Endothelial cell of umbilical vein (primary cell): ENCODE data around the gene ZNF43. TPM values are rescaled to one million over a fixed set of nuclear protein-coding genes. Genes with fewer than 3 reads are reported as not detected.

Experiments used
- BruUV-seq: library from RNA; stranded (reverse); fragments of 400-500 nt; replicated peaks from 2 replicates; lab custom pipeline; 2021; lab: Mats Ljungman, UMichigan
- CTCF ChIA-PET: fragments of 300-600, 350-600 bp; sonication (Branson Sonifier 250); formaldehyde crosslinking; loops from one replicate; lab custom pipeline; 2021; ENCODE audit warnings: antibody characterized with exemption, inconsistent platforms; lab: Charles Lee
- POLR2A ChIA-PET: fragments of 300-600, 350-600 bp; sonication (Branson Sonifier 250); formaldehyde crosslinking; loops from one replicate; lab custom pipeline; 2021; ENCODE audit warnings: antibody characterized with exemption, inconsistent platforms; lab: Charles Lee
- DNase-seq: peaks from one replicate; pipeline ENCODE4 v3.0.0-alpha.2; 2011; ENCODE audit warnings: low read depth, low spot score
- FAIRE-seq: peaks from 2 replicates; lab custom pipeline; 2011; peaks lifted over from hg19 to GRCh38; lab: Jason Lieb, UNC
- H2AFZ ChIP-seq: 2 replicates; pipeline ENCODE4 v1.6.0; 2012; ENCODE audit warnings: low read depth, low read length, control low read depth, inconsistent platforms
- H3K27ac ChIP-seq: 2 replicates; pipeline ENCODE4 v1.5.1; 2011; ENCODE audit warnings: low read depth, mild to moderate bottlenecking, control low read depth, low read length, moderate library complexity; ENCODE audit not compliant: insufficient read depth
- H3K27me3 ChIP-seq, 2 experiments: 2 replicates each; pipeline versions ENCODE4 v1.6.0 to v1.6.1; 2011; ENCODE audit warnings: low read length in 2 of 2, mixed read lengths in 1 of 2; ENCODE audit not compliant: control insufficient read depth in 2 of 2, insufficient read depth in 2 of 2
- H3K36me3 ChIP-seq, 2 experiments: 2 replicates in 1 of 2; 3 replicates in 1 of 2; pipeline ENCODE4 v1.5.1; 2011; ENCODE audit warnings: low read length in 2 of 2, mild to moderate bottlenecking in 1 of 2, moderate library complexity in 1 of 2; ENCODE audit not compliant: control insufficient read depth in 2 of 2, insufficient read depth in 2 of 2; ENCODE audit errors: extremely low read depth in 1 of 2
- H3K4me1 ChIP-seq: 3 replicates; pipeline ENCODE4 v1.5.1; 2011; ENCODE audit warnings: mild to moderate bottlenecking, low read length; ENCODE audit not compliant: control insufficient read depth, insufficient read depth; ENCODE audit errors: extremely low read depth
- H3K4me2 ChIP-seq: 2 replicates; pipeline ENCODE4 v1.6.1; 2011; ENCODE audit warnings: low read length, control low read depth, mixed read lengths; ENCODE audit not compliant: insufficient read depth
- H3K4me3 ChIP-seq, 3 experiments: fragments of 200-600 bp in 1 of 3; sonication (generic), shearing (Covaris generic) in 1 of 3; replicated peaks in 1 of 3; 2 replicates each; pipeline ENCODE4 v1.5.1; 2011 to 2016; ENCODE audit warnings: control low read depth in 3 of 3, low read length in 3 of 3, mild to moderate bottlenecking in 2 of 3, inconsistent platforms in 1 of 3, low read depth in 1 of 3, moderate library complexity in 1 of 3; ENCODE audit not compliant: insufficient read depth in 1 of 3
- H3K79me2 ChIP-seq: 2 replicates; pipeline ENCODE4 v1.6.0; 2012; ENCODE audit warnings: low read length, inconsistent platforms; ENCODE audit not compliant: control insufficient read depth, insufficient read depth
- H3K9ac ChIP-seq: replicated peaks from 2 replicates; pipeline ENCODE3; 2011; ENCODE audit warnings: low read length, control low read depth; ENCODE audit not compliant: insufficient read depth; ENCODE audit errors: extremely low read depth
- H3K9me1 ChIP-seq: replicated peaks from 3 replicates; pipeline ENCODE4 v1.6.0; 2011; ENCODE audit warnings: mild to moderate bottlenecking, low read length; ENCODE audit not compliant: control insufficient read depth, insufficient read depth; ENCODE audit errors: extremely low read depth
- H3K9me3 ChIP-seq: replicated peaks from 2 replicates; pipeline ENCODE4 v1.5.1; 2012; ENCODE audit warnings: low read length, inconsistent platforms; ENCODE audit not compliant: control insufficient read depth, insufficient read depth
- H4K20me1 ChIP-seq: replicated peaks from 2 replicates; pipeline ENCODE3; 2011; ENCODE audit warnings: mild to moderate bottlenecking, low read length; ENCODE audit not compliant: control insufficient read depth, insufficient read depth; ENCODE audit errors: extremely low read depth
- CTCF ChIP-seq, 2 donors: IDR thresholded peaks; 1 replicate in 1 of 2; 2 replicates in 1 of 2; pipeline ENCODE4 v1.5.1; 2011; ENCODE audit warnings: low read length in 2 of 2, mild to moderate bottlenecking in 2 of 2, moderate library complexity in 2 of 2, control low read depth in 1 of 2, inconsistent platforms in 1 of 2, low read depth in 1 of 2; ENCODE audit not compliant: insufficient read depth in 1 of 2; ENCODE audit errors: extremely low read depth in 1 of 2
- EZH2 ChIP-seq: IDR thresholded peaks from 2 replicates; pipeline ENCODE4 v1.6.1; 2012; ENCODE audit warnings: borderline replicate concordance, low read depth, mild to moderate bottlenecking, moderate library complexity, low read length, inconsistent platforms; ENCODE audit not compliant: severe bottlenecking
- FOS ChIP-seq: IDR thresholded peaks from 2 replicates; pipeline ENCODE4 v1.6.1; 2011; ENCODE audit warnings: mild to moderate bottlenecking, low read length, moderate library complexity, borderline replicate concordance; ENCODE audit not compliant: insufficient read depth
- GATA2 ChIP-seq: IDR thresholded peaks from 2 replicates; pipeline ENCODE4 v1.7.0; 2011; ENCODE audit warnings: low read depth, mild to moderate bottlenecking, moderate library complexity, mixed read lengths, low read length; ENCODE audit not compliant: insufficient read length, insufficient read depth
- JUN ChIP-seq: IDR thresholded peaks from 2 replicates; pipeline ENCODE4 v1.6.1; 2011; ENCODE audit warnings: borderline replicate concordance, low read depth; ENCODE audit not compliant: insufficient read length, insufficient read depth
- MAX ChIP-seq: IDR thresholded peaks from 2 replicates; pipeline ENCODE4 v1.6.1; 2011; ENCODE audit not compliant: insufficient read depth, insufficient read length
- MYC ChIP-seq: IDR thresholded peaks from one replicate; pipeline ENCODE4 v1.6.1; 2011; ENCODE audit warnings: mild to moderate bottlenecking, low read depth, low read length
- POLR2A ChIP-seq: IDR thresholded peaks from 2 replicates; pipeline ENCODE4 v1.6.1; 2012; ENCODE audit warnings: low read depth, mild to moderate bottlenecking, control low read depth, low read length
- POLR2AphosphoS5 ChIP-seq: IDR thresholded peaks from 2 replicates; pipeline ENCODE4 v1.6.1; 2012; ENCODE audit warnings: low read depth, mild to moderate bottlenecking, control low read depth, low read length, moderate library complexity; ENCODE audit not compliant: insufficient read depth
- dilution Hi-C: fragments of 300-500 bp; cut with MboI; formaldehyde crosslinking; loops from one replicate; pipeline ENCODE4 v1.15.0; 2019; ENCODE audit warnings: low sequenced_read_pairs; ENCODE audit not compliant: extremely low pct_ligation_motif_present
- intact Hi-C: fragments of 100-400 bp; cut with micrococcal nuclease; formaldehyde crosslinking; loops from one replicate; pipeline ENCODE4 v1.10.0; 2022
- polyA plus RNA-seq, 4 experiments: library from polyadenylated mRNA; depleted of rRNA in 3 of 4; stranded (reverse) in 3 of 4; unstranded in 1 of 4; fragments of >200 nt; gene quantifications; 2 replicates each; pipeline versions ENCODE4 v1.2.1 to v1.2.3, GENCODE V29; 2011 to 2012; ENCODE audit warnings: missing spikeins in 1 of 4
- total RNA-seq: library from RNA; stranded (reverse); gene quantifications from 2 replicates; pipeline ENCODE4 v1.2.3, GENCODE V29; 2021

The ZNF43 gene
- total and polyA plus RNA-seq, 2 donors (not counting 3 experiments of a cell fraction or from before 2014, with no cell fraction given): 6.4 to 21.1 TPM

GRCh38 chr19:21823224-21823623, 12.8 kb downstream of the ZNF43 start:
- no peak for FAIRE-seq
- H3K9me3 ChIP-seq: no peaks in the 10 kb centered on the region
- intact Hi-C loops: no loop called here

More at GRCh38 chr19:21823224-21823623, 12.8 kb downstream of the ZNF43 start:
- H3K36me3 ChIP-seq: peaks cover 2 to 3% of the 10 kb centered on the region in 2 experiments
- no peak overlapping the region for H3K9ac ChIP-seq
- H3K27me3 ChIP-seq: no peaks in the 10 kb centered on the region
- no peaks in the 10 kb centered on the region for H4K20me1 ChIP-seq
- no peaks in the 10 kb centered on the region for H3K9me1 ChIP-seq
- H3K4me3 ChIP-seq: no peak overlapping the region
- no peaks in the 10 kb centered on the region for H3K4me1 ChIP-seq
- no peak overlapping the region for H3K4me2 ChIP-seq
- no peak overlapping the region for H2AFZ ChIP-seq
- no peaks in the 10 kb centered on the region for H3K79me2 ChIP-seq
- ChIA-PET POLR2A (no interaction called here), CTCF (no interaction called here)
- no TSS peak for BruUV-seq
- H3K27ac ChIP-seq: no peak overlapping the region
- TF ChIP-seq GATA2 (no peak), MAX (no peak), JUN (no peak), MYC (no peak), POLR2AphosphoS5 (no peak), POLR2A (no peak), CTCF (IDR thresholded peaks at IDR 0.05; ENCODE audit: extremely low read depth in 1 of 2, insufficient read depth in 1 of 2, low read depth in 1 of 2, low read length in 2 of 2) (no peak), EZH2 (no peak), FOS (no peak)
- DNase-seq: no peak
- dilution Hi-C loops: no loop called here
